CD4-positive, alpha-beta T cell treated with Interleukin-4 for 1 hour (primary cell): ENCODE data around the gene ZRSR2.
"Not testable (repeated sequence)": the region's sequence is repeated elsewhere in the genome, so short reads cannot be mapped to it uniquely, and the experiment has no call there.

Experiments
- DNase-seq, 2 donors: peaks; one replicate each; pipeline ENCODE4 v3.0.0-alpha.2; 2020 to 2022

The ZRSR2 gene

GRCh38 chrX:15789979-15790768 lies at the start of gene ZRSR2:
ZRSR2 (plus strand) TSS chrX:15790484; CDS start chrX:15790496, 12 bp downstream.
- peak; percentile 89 to 92 for DNase-seq

GRCh38 chrX:15744181-15744867 lies 46.0 kb upstream of the ZRSR2 start:
- no peak for DNase-seq

GRCh38 chrX:15745179-15745578 lies 45.1 kb upstream of the ZRSR2 start:
- DNase-seq = no peak

- not testable (repeated sequence) for DNase-seq
These were observed 43.6 kb upstream of the ZRSR2 start for GRCh38 chrX:15746651-15747050.

GRCh38 chrX:15747626-15748173 lies 42.6 kb upstream of the ZRSR2 start:
- no peak for DNase-seq

GRCh38 chrX:15748841-15749240 lies 41.4 kb upstream of the ZRSR2 start:
- no peak for DNase-seq

GRCh38 chrX:15749642-15750610 lies 40.4 kb upstream of the ZRSR2 start:
- DNase-seq = peak; percentile 62 to 66

GRCh38 chrX:15750611-15751154 lies 39.6 kb upstream of the ZRSR2 start:
- DNase-seq = peak; percentile 33 to 50

GRCh38 chrX:15751155-15751819 lies 39.0 kb upstream of the ZRSR2 start:
- peak; percentile 68 to 88 for DNase-seq

- DNase-seq = no peak
These were observed 35.2 kb upstream of the ZRSR2 start for GRCh38 chrX:15755091-15755490.

GRCh38 chrX:15758140-15758539 lies 32.1 kb upstream of the ZRSR2 start:
- peak; percentile 48 to 69 for DNase-seq

- not testable (repeated sequence) for DNase-seq
These were observed 30.4 kb upstream of the ZRSR2 start for GRCh38 chrX:15759886-15760285.

GRCh38 chrX:15761564-15762191 lies 28.6 kb upstream of the ZRSR2 start:
- peak; percentile 53 to 61 for DNase-seq

- DNase-seq = no peak
These were observed 20.9 kb upstream of the ZRSR2 start for GRCh38 chrX:15769300-15769954.

GRCh38 chrX:15781961-15782699 lies 8.2 kb upstream of the ZRSR2 start:
- DNase-seq = peak; percentile 15 to 50

- peak in 1 of 2 donors; percentile 36 for DNase-seq
These were observed 5.0 kb upstream of the ZRSR2 start for GRCh38 chrX:15785176-15785750.

GRCh38 chrX:15786915-15787314 lies 3.4 kb upstream of the ZRSR2 start:
- DNase-seq = peak in 1 of 2 donors; percentile 23

- peak in 1 of 2 donors; percentile 42 for DNase-seq
These were observed 546 bp downstream of the ZRSR2 start for GRCh38 chrX:15790769-15791290.

- DNase-seq = no peak
These were observed 7.4 kb downstream of the ZRSR2 start for GRCh38 chrX:15797707-15798106.
